Measurements from ENCODE around the gene RAP1GAP. TPM values are rescaled to one million over a fixed set of nuclear protein-coding genes. Genes with fewer than 3 reads are reported as not detected.

The RAP1GAP gene
- total RNA-seq, 2 donors from 2014 or later, result 8.0 to 8.2 TPM

DNA sequence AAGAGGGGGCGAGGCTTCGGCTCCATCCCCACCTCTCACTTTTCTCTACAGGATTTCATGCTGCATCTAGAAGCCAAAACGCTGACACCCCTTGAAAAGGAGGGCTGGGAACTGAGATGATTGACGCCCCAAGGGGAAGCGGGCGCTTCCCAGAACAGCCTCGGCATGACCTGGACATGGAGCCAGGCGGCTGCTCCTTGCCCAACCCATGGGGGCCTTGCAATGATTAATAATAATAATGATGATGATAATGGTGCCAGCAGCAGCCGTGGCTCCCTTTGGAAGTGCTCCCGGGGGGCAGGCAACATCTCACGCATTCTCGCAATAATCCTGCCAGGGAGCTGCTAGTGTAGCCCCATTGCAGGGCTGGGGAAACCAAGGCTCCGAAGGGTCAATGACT lies 78.2 kb downstream of the RAP1GAP start:
- H3K36me3 Mint-ChIP-seq (ENCODE audit: low read depth), result no peaks in the 10 kb centered on the region

DNA sequence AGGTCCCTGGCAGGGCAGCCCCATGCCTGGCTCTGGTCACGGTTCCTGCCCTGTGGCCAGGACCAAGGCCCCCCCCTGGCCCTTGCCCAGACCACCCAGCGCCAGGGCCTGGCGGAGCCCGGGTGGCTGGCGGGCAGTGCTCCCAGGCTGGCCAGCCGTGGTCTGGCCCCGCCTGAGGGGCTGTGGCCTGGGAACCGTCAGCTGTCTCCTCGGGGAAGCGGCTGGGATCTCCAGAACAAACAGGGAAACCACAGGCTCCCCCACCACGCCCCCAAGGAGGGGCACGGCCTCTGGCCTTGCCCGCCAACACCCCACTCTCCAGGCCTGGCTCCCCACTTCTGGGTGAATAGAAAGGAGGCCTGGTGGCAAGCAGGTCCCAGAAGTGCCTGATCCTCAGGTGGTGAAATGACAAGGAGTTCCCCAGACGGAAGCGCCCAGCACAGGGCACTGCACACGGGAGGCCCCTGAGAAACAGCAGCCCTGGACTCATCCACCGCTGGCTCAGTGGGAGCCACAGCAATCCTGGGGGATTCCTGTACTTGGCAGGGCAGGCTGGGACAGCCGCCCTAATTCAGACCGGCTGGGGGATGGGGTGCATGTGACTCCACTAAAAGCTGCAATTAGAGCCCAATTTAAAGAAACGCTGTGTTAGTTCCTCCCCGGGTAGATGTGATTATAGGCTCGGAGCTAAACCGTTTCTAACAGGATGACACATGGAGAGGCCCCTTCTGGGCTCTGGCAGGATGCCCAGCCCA lies 78.9 kb downstream of the RAP1GAP start:
- H3K9ac ChIP-seq (ENCODE audit: extremely low read depth, low read length, poor library complexity, severe bottlenecking), result no peak overlapping the region
- Mint-ChIP-seq H3K4me1 (peaks cover 17% of the 10 kb centered on the region), H3K36me3 (ENCODE audit: low read depth) (no peaks in the 10 kb centered on the region), H3K4me3 (no peak overlapping the region), H3K27me3 (ENCODE audit: insufficient read depth) (peaks cover 6% of the 10 kb centered on the region), H3K9me3 (no peaks in the 10 kb centered on the region), H3K27ac (no peak overlapping the region)
- H3K4me1 ChIP-seq (ENCODE audit: control insufficient read depth, insufficient read depth, low read length), result peaks cover 5% of the 10 kb centered on the region
- WGBS, 2 experiments (ENCODE audit: insufficient coverage in 1 of 2, insufficient read length in 1 of 2), result 62 to 78% methylated on average over 12 to 23 of the region's 23 CpGs
- no peaks in the 10 kb centered on the region for H3K27me3 ChIP-seq (ENCODE audit: control insufficient read depth, insufficient read depth, low read length, poor library complexity, severe bottlenecking)
- H3K36me3 ChIP-seq (ENCODE audit: control insufficient read depth, insufficient read depth, low read length), result no peaks in the 10 kb centered on the region
- no peak for DNase-seq
- TF ChIP-seq, protein P1, sequence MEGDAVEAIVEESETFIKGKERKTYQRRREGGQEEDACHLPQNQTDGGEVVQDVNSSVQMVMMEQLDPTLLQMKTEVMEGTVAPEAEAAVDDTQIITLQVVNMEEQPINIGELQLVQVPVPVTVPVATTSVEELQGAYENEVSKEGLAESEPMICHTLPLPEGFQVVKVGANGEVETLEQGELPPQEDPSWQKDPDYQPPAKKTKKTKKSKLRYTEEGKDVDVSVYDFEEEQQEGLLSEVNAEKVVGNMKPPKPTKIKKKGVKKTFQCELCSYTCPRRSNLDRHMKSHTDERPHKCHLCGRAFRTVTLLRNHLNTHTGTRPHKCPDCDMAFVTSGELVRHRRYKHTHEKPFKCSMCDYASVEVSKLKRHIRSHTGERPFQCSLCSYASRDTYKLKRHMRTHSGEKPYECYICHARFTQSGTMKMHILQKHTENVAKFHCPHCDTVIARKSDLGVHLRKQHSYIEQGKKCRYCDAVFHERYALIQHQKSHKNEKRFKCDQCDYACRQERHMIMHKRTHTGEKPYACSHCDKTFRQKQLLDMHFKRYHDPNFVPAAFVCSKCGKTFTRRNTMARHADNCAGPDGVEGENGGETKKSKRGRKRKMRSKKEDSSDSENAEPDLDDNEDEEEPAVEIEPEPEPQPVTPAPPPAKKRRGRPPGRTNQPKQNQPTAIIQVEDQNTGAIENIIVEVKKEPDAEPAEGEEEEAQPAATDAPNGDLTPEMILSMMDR (conservative IDR thresholded peaks at IDR 0.05), result no peak
- H3K4me3 ChIP-seq (ENCODE audit: low read length), result no peak overlapping the region
- H3K9me3 ChIP-seq (ENCODE audit: control insufficient read depth, low read length), result no peaks in the 10 kb centered on the region
- peak overlapping the region; percentile 11 for H3K27ac ChIP-seq (ENCODE audit: low read depth, low read length)

More for the DNA sequence above, 78.2 kb downstream of the RAP1GAP start:
- Histone ChIP-seq H3K9me3 (ENCODE audit: control insufficient read depth, low read length) (no peaks in the 10 kb centered on the region), H3K36me3 (ENCODE audit: control insufficient read depth, insufficient read depth, low read length) (no peaks in the 10 kb centered on the region), H3K4me3 (ENCODE audit: low read length) (no peak overlapping the region), H3K27me3 (ENCODE audit: control insufficient read depth, insufficient read depth, low read length, poor library complexity, severe bottlenecking) (no peaks in the 10 kb centered on the region), H3K9ac (ENCODE audit: extremely low read depth, low read length, poor library complexity, severe bottlenecking) (no peak overlapping the region), H3K27ac (ENCODE audit: low read depth, low read length) (no peak overlapping the region), H3K4me1 (ENCODE audit: control insufficient read depth, insufficient read depth, low read length) (peaks cover 3% of the 10 kb centered on the region)
- Mint-ChIP-seq H3K27ac (no peak overlapping the region), H3K27me3 (ENCODE audit: insufficient read depth) (peaks cover 6% of the 10 kb centered on the region), H3K4me3 (no peak overlapping the region), H3K9me3 (no peaks in the 10 kb centered on the region), H3K4me1 (peaks cover 13% of the 10 kb centered on the region)
- WGBS, 2 experiments (ENCODE audit: insufficient coverage in 1 of 2, insufficient read length in 1 of 2), result 86 to 94% methylated on average over 9 to 13 of the region's 13 CpGs
- TF ChIP-seq, protein P1 (conservative IDR thresholded peaks at IDR 0.05), result no peak
- no peak for DNase-seq

DNA sequence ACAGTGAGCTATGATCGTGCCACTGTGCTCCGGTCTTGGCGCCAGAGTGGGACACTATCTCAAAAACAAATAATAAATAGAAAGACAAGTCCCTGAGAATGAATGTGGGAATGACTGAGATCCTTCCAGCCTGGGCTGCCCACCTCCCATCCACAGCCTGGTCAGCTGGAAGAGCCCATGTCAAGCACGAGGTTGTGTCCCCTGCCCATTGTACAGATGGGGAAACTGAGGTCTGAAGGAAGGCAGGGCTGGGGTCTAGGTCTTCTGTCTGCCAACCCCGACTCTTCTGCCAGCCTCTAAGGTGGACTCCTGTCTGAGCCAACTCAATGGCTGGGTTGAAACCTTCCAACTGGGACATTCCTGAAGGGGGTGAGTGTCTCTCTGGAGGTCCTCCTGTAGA lies 79.5 kb downstream of the RAP1GAP start:
- no peaks in the 10 kb centered on the region for H3K36me3 Mint-ChIP-seq (ENCODE audit: low read depth)

More for the DNA sequence above, 79.5 kb downstream of the RAP1GAP start:
- Mint-ChIP-seq H3K4me1 (peaks cover 21% of the 10 kb centered on the region), H3K4me3 (no peak overlapping the region), H3K9me3 (no peaks in the 10 kb centered on the region), H3K27me3 (ENCODE audit: insufficient read depth) (peaks cover 6% of the 10 kb centered on the region), H3K27ac (no peak overlapping the region)
- 94 to 97% methylated on average over 2 to 4 of the region's 5 CpGs for WGBS, 2 experiments (ENCODE audit: insufficient coverage in 1 of 2, insufficient read length in 1 of 2)
- H3K9ac ChIP-seq (ENCODE audit: extremely low read depth, low read length, poor library complexity, severe bottlenecking), result no peak overlapping the region
- no peak for DNase-seq
- H3K36me3 ChIP-seq (ENCODE audit: control insufficient read depth, insufficient read depth, low read length), result no peaks in the 10 kb centered on the region
- H3K9me3 ChIP-seq (ENCODE audit: control insufficient read depth, low read length), result no peaks in the 10 kb centered on the region
- peaks cover 5% of the 10 kb centered on the region for H3K4me1 ChIP-seq (ENCODE audit: control insufficient read depth, insufficient read depth, low read length)
- H3K4me3 ChIP-seq (ENCODE audit: low read length), result no peak overlapping the region
- H3K27ac ChIP-seq (ENCODE audit: low read depth, low read length), result no peak overlapping the region
- H3K27me3 ChIP-seq (ENCODE audit: control insufficient read depth, insufficient read depth, low read length, poor library complexity, severe bottlenecking), result no peaks in the 10 kb centered on the region
- TF ChIP-seq, protein P1 (conservative IDR thresholded peaks at IDR 0.05), result no peak
